ENCODE data around the gene XG. TPM values are rescaled to one million over a fixed set of nuclear protein-coding genes. Genes with fewer than 3 reads are reported as not detected.
A peak's percentile ranks its signal among the peaks of the same experiment; 100 is the strongest.

The XG gene
- total and polyA plus RNA-seq, 2 of the 8 experiments (the other 6 are each of a cell fraction or from before 2014, with no cell fraction given), result 0.33 to 0.78 TPM

GRCh38 chrX:2766906-2767305, 15.1 kb downstream of the XG start:
- Histone ChIP-seq H2BK15ac (ENCODE audit: low read length) (no peak overlapping the region), H3K23me2 (ENCODE audit: low read depth, low read length) (no peaks in the 10 kb centered on the region; the same call in 1 of the 2 replicates), H3K79me1 (ENCODE audit: low read depth, low read length) (no peaks in the 10 kb centered on the region), H3K4me3 (ENCODE audit: extremely low read depth in 1 of 4, insufficient read depth in 2 of 4, low read depth in 3 of 4, low read length in 4 of 4) (no peak overlapping the region), H2AFZ (ENCODE audit: low read length) (no peak overlapping the region), H3K4me1 (replicated peaks in 1 of 4; ENCODE audit: control insufficient read depth in 3 of 4, insufficient read depth in 4 of 4, low read length in 3 of 4) (peaks cover 0 to 5% (median 4%) of the 10 kb centered on the region in 4 experiments; a peak in 4 of 7 replicates), H3K9ac (replicated peaks in 1 of 4; ENCODE audit: extremely low read depth in 1 of 4, low read depth in 3 of 4, low read length in 3 of 4) (no peak overlapping the region), H3K56ac (replicated peaks; ENCODE audit: insufficient read length, low read depth, low read length) (no peak overlapping the region), H2AK5ac (ENCODE audit: low read depth, low read length) (no peak overlapping the region), H3K4me2 (ENCODE audit: insufficient read depth in 1 of 2, low read depth in 2 of 2, low read length in 2 of 2) (no peak overlapping the region), H2BK20ac (ENCODE audit: low read length) (no peak overlapping the region), H3K27me3 (replicated peaks in 1 of 4; ENCODE audit: control insufficient read depth in 3 of 4, extremely low read depth in 1 of 4, insufficient read depth in 3 of 4, low read length in 3 of 4) (no peaks in the 10 kb centered on the region; a peak in 1 of 7 replicates), H2BK120ac (replicated peaks; ENCODE audit: low read depth, low read length) (no peak overlapping the region), H3K9me3 (ENCODE audit: insufficient read depth in 2 of 2, low read depth in 1 of 2, low read length in 1 of 2) (no peaks in the 10 kb centered on the region), H3K18ac (ENCODE audit: extremely low read depth, low read length) (no peak overlapping the region), H3K4ac (replicated peaks; ENCODE audit: insufficient read length, low read depth, low read length) (no peak overlapping the region), H4K8ac (ENCODE audit: extremely low read depth, insufficient read depth, low read length) (no peak overlapping the region), H3K23ac (ENCODE audit: insufficient read length) (no peak overlapping the region), H4K91ac (replicated peaks; ENCODE audit: insufficient read length, low read length) (peak overlapping the region; percentile 85), H2BK5ac (ENCODE audit: low read depth, low read length) (no peak overlapping the region), H3K79me2 (ENCODE audit: control insufficient read depth in 1 of 2, insufficient read depth in 2 of 2, low read length in 2 of 2) (no peaks in the 10 kb centered on the region), H4K5ac (ENCODE audit: insufficient read length, low read depth, low read length) (no peak overlapping the region), H3K14ac (ENCODE audit: insufficient read length) (no peak overlapping the region), H2BK12ac (ENCODE audit: low read depth, low read length) (no peak overlapping the region), H3K27ac (ENCODE audit: low read depth, low read length) (no peak overlapping the region), H3K36me3 (ENCODE audit: control insufficient read depth in 2 of 4, insufficient read depth in 4 of 4, low read length in 3 of 4) (no peaks in the 10 kb centered on the region), H4K20me1 (replicated peaks in 1 of 2; ENCODE audit: control insufficient read depth in 1 of 2, insufficient read depth in 2 of 2, low read length in 2 of 2) (no peaks in the 10 kb centered on the region)
- WGBS, 2 experiments (ENCODE audit: extremely low coverage in 1 of 2, insufficient coverage in 1 of 2, insufficient read length in 1 of 2, insufficient replicate concordance in 2 of 2, low coverage in 1 of 2, low lambda C conversion rate in 2 of 2, missing lambda C conversion rate in 1 of 2), result 86% methylated on average over 11 of the region's 11 CpGs; no CpG with 5 or more reads in 1 of the 2 experiments
- ChIA-PET CTCF (ENCODE audit: partially characterized antibody) (no interaction called here), POLR2A (ENCODE audit: partially characterized antibody) (no interaction called here)
- TF ChIP-seq GABPA (IDR thresholded peaks at IDR 0.05; ENCODE audit: borderline replicate concordance, insufficient read depth, low read length) (no peak), SIRT6 (IDR thresholded peaks at IDR 0.05; ENCODE audit: low read length) (no peak), ATF3 (IDR thresholded peaks at IDR 0.05; ENCODE audit: insufficient read depth, low read depth, low read length) (no peak), SIN3A (conservative IDR thresholded peaks at IDR 0.05 in 1 of 2, IDR thresholded peaks at IDR 0.05 in 1 of 2; ENCODE audit: low read depth in 1 of 2, low read length in 2 of 2) (no peak), CHD2 (IDR thresholded peaks at IDR 0.05; ENCODE audit: low read length) (no peak), NRF1 (IDR thresholded peaks at IDR 0.05; ENCODE audit: low read depth, low read length) (no peak), ASH2L (IDR thresholded peaks at IDR 0.05; ENCODE audit: low read length) (no peak), SRF (IDR thresholded peaks at IDR 0.05; ENCODE audit: low read depth, low read length) (no peak), CBX8 (IDR thresholded peaks at IDR 0.05; ENCODE audit: borderline replicate concordance, low read depth, low read length) (no peak), FOSL1 (IDR thresholded peaks at IDR 0.05; ENCODE audit: insufficient read depth, low read depth, low read length) (no peak), MAX (IDR thresholded peaks at IDR 0.05) (no peak)
- DNase-seq (ENCODE audit: low read depth in 1 of 2, low spot score in 2 of 2), result no peak
- no peak for FAIRE-seq
